K562 (cell line): ENCODE data around the gene TVP23B. TPM values are rescaled to one million over a fixed set of nuclear protein-coding genes. Genes with fewer than 3 reads are reported as not detected.
"Not testable (repeated sequence)": the region's sequence is repeated elsewhere in the genome, so short reads cannot be mapped to it uniquely, and the experiment has no call there.

Experiments
- ATAC-seq: fragments of 200-7000 bp; cut with Tn5 transposase; 3 replicates; pipeline ENCODE4 v1.9.1; 2020; ENCODE audit warnings: moderate library complexity
- BruUV-seq: library from RNA; stranded (reverse); fragments of 400-500 nt; replicated peaks from 2 replicates; lab custom pipeline; 2021; lab: Mats Ljungman, UMichigan
- CTCF ChIA-PET: fragments of 300-600 bp; formaldehyde crosslinking; extraction: SDS; loops from one replicate; lab custom pipeline; 2021; ENCODE audit warnings: low intra/inter-chr PET ratio; lab: Yijun Ruan, JAX
- POLR2A ChIA-PET: fragments of 300-600, 350-650 bp; sonication (Branson Sonifier 250); formaldehyde crosslinking; extraction: SDS; loops from one replicate; lab custom pipeline; 2021; ENCODE audit warnings: antibody characterized with exemption, inconsistent platforms; lab: Yijun Ruan, JAX
- DNase-seq, 4 experiments: peaks; one replicate each; pipeline versions ENCODE4 v3.0.0 to v3.0.0-alpha.2; 2011 to 2018; ENCODE audit warnings: low spot score in 3 of 4, mixed read lengths in 3 of 4; ENCODE audit errors: extremely low read depth in 1 of 4
- FAIRE-seq: peaks from 2 replicates; lab custom pipeline; 2011; peaks lifted over from hg19 to GRCh38; lab: Jason Lieb, UNC
- H2AFZ ChIP-seq: 2 replicates; pipeline ENCODE4 v1.6.0; 2011; ENCODE audit warnings: low read depth, low read length, control low read depth, inconsistent platforms
- H3K27ac ChIP-seq: fragments of 200-600 bp; 3 replicates; pipeline ENCODE4 v1.8.0; 2011; ENCODE audit warnings: low read depth, mild to moderate bottlenecking, control low read depth, inconsistent platforms, low read length, moderate library complexity, mixed read lengths; ENCODE audit errors: extremely low read depth
- H3K27me3 ChIP-seq, 2 experiments: fragments of 300-600 bp in 1 of 2; 2 replicates in 1 of 2; 3 replicates in 1 of 2; pipeline versions ENCODE4 v1.6.0 to v1.8.0; 2011; ENCODE audit warnings: inconsistent platforms in 2 of 2, low read length in 2 of 2, mild to moderate bottlenecking in 1 of 2, mixed read lengths in 1 of 2, moderate library complexity in 1 of 2; ENCODE audit not compliant: control insufficient read depth in 2 of 2, insufficient read depth in 2 of 2
- H3K36me3 ChIP-seq: fragments of 300-600 bp; 3 replicates; pipeline ENCODE4 v1.8.0; 2011; ENCODE audit warnings: mild to moderate bottlenecking, low read length, inconsistent platforms; ENCODE audit not compliant: control insufficient read depth, insufficient read depth
- H3K4me1 ChIP-seq, 2 experiments: fragments of 200-600 bp in 1 of 2; replicated peaks in 1 of 2; 2 replicates in 1 of 2; 3 replicates in 1 of 2; pipeline versions ENCODE4 v1.5.1 to v1.8.0; 2011; ENCODE audit warnings: inconsistent platforms in 2 of 2, low read length in 2 of 2, mild to moderate bottlenecking in 1 of 2, mixed read lengths in 1 of 2, moderate library complexity in 1 of 2; ENCODE audit not compliant: control insufficient read depth in 2 of 2, insufficient read depth in 2 of 2
- H3K4me2 ChIP-seq: 2 replicates; pipeline ENCODE4 v1.6.1; 2011; ENCODE audit warnings: low read length, control low read depth, inconsistent platforms, mixed read lengths; ENCODE audit not compliant: insufficient read depth
- H3K4me3 ChIP-seq: fragments of 200-600 bp; sonication (generic), shearing (Covaris generic); 2 replicates; pipeline ENCODE4 v1.5.1; 2016; ENCODE audit warnings: control low read depth, inconsistent platforms
- H3K79me2 ChIP-seq: fragments of 200-600 bp; 3 replicates; pipeline ENCODE4 v1.8.0; 2011; ENCODE audit warnings: low read length, inconsistent platforms; ENCODE audit not compliant: control insufficient read depth, insufficient read depth
- H3K9ac ChIP-seq, 2 experiments: 2 replicates each; pipeline versions ENCODE4 v1.6.0 to v1.6.1; 2011; ENCODE audit warnings: low read depth in 2 of 2, low read length in 2 of 2, control low read depth in 1 of 2, inconsistent platforms in 1 of 2, mild to moderate bottlenecking in 1 of 2, mixed read lengths in 1 of 2; ENCODE audit not compliant: insufficient read depth in 1 of 2
- H3K9me1 ChIP-seq: one replicate; pipeline ENCODE4 v1.6.0; 2011; ENCODE audit warnings: inconsistent platforms, mild to moderate bottlenecking, low read length, moderate library complexity; ENCODE audit not compliant: control insufficient read depth, insufficient read depth
- H3K9me3 ChIP-seq: replicated peaks from 2 replicates; pipeline ENCODE4 v1.5.1; 2011; ENCODE audit warnings: low read depth, low read length, inconsistent platforms; ENCODE audit not compliant: control insufficient read depth, insufficient read depth
- H4K20me1 ChIP-seq: replicated peaks from 2 replicates; pipeline ENCODE4 v1.6.1; 2011; ENCODE audit warnings: low read length, inconsistent platforms, mixed read lengths; ENCODE audit not compliant: control insufficient read depth, insufficient read depth
- whole genome bisulfite sequencing: fragments of 100-300 bp; shearing (Covaris generic); methylation state at CpG from one replicate; pipeline ENCODE4 v1.1.6; 2016; ENCODE audit warnings: low coverage, mixed read lengths; ENCODE audit not compliant: insufficient coverage; ENCODE audit errors: missing lambda C conversion rate; 5-methylcytosine and 5-hydroxymethylcytosine counted together
- in situ Hi-C: fragments of 300-500 bp; cut with MboI; formaldehyde crosslinking; loops from 4 replicates; pipeline ENCODE4 v1.15.0; 2018; ENCODE audit warnings: inconsistent platforms, mixed read lengths
- intact Hi-C: fragments of 100-400 bp; cut with micrococcal nuclease; formaldehyde crosslinking; loops from 2 replicates; pipeline ENCODE4 v1.14.2; 2022
- polyA plus RNA-seq, 8 experiments: library from polyadenylated mRNA; depleted of rRNA in 4 of 8; stranded (reverse) in 5 of 8; unstranded in 3 of 8; fragments of >200 nt; fragmentation: Nextera tagmentation in 2 of 8; fragmentation: Illumina TruSeq in 1 of 8; extraction: Ambion mirVana in 2 of 8; extraction: Trizol in 1 of 8; gene quantifications; 2 replicates each; pipeline versions ENCODE4 v1.2.1 to v1.2.3, GENCODE V29; 2011 to 2014; ENCODE audit warnings: inconsistent platforms in 1 of 8, missing spikeins in 1 of 8
- total RNA-seq, 7 experiments: library from RNA; depleted of rRNA in 6 of 7; stranded (reverse); fragments of >200 nt in 6 of 7; fragmentation: Illumina TruSeq in 2 of 7; extraction: Trizol in 2 of 7; gene quantifications; 2 replicates each; pipeline versions ENCODE4 v1.2.1 to v1.2.3, GENCODE V29; 2011 to 2021; ENCODE audit warnings: low replicate concordance in 1 of 7

Gene TVP23B
- total and polyA plus RNA-seq, 9 of the 15 experiments (the other 6 are each of a cell fraction or from before 2014, with no cell fraction given): 10.4 to 52.8 (median 15.8) TPM

DNA sequence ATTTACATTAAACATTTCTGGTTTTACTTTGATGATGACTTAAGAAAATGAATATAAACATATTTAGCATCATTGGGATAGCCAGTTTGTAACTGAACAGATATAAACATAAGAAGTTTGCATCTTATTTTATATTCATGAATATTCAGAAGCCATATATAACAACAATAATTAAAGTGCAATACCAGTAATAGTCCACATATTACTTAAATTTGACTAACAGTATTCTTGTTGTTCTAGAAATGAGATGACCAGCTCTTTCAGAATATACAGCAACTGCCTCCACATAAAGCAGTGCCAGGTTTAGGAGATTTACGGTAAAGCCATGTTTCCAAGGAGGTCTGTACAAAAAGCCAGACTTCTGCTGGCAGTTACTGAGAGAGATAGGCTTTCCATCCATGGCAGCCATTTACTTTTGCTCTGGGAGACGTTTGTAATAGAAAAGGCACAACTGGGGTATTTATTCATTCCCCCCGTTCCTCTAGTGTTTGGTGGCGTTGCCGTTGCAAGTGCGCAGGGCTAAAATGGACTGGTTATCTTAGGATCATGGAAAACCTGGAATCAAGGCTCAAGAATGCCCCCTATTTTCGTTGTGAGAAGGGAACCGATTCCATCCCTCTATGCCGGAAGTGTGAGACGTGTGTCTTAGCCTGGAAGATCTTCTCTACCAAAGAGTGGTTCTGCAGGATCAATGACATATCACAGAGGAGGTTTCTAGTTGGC lies 37.1 kb upstream of the TVP23B start, which contains the start of gene FBXW10:
TSS of gene FBXW10 (plus strand) at position 356 of the 723 bp plus-strand sequence. CDS start at position 547, 191 bp downstream.
- H3K4me3 ChIP-seq, H3K9me3 ChIP-seq, H4K20me1 ChIP-seq, BruUV-seq, H3K27ac ChIP-seq, intact Hi-C loops, H3K9ac ChIP-seq, H2AFZ ChIP-seq, ATAC-seq, H3K79me2 ChIP-seq, in situ Hi-C loops, H3K27me3 ChIP-seq, DNase-seq, H3K4me1 ChIP-seq, POLR2A ChIA-PET, CTCF ChIA-PET, H3K36me3 ChIP-seq, H3K4me2 ChIP-seq, H3K9me1 ChIP-seq: not testable (repeated sequence)
- 55% methylated on average over 5 of the region's 10 CpGs for WGBS
- FAIRE-seq: peak; percentile 77

DNA sequence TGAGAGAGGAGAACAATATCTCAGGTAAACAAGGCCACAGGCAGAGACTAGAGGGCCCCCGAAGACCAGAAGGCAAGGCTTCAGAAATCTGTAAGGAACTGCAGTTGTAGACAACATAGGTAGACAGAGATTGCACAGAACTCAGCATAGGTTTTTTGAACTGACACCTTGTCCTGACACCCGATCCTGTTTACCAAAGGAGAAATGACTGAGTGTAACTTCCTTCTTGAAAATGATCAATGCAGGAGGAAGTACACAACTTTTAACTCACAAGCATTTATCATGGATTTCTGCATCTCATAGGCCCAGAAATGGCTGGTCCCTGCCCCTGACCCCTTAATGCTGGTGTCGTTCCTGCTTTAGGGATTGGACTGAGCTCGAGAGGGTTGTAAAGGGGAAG lies 36.3 kb upstream of the TVP23B start:
- H2AFZ ChIP-seq, H3K79me2 ChIP-seq, H3K27ac ChIP-seq, H4K20me1 ChIP-seq, H3K9me1 ChIP-seq, H3K4me1 ChIP-seq, H3K36me3 ChIP-seq, H3K9ac ChIP-seq, H3K4me2 ChIP-seq, ATAC-seq, in situ Hi-C loops, intact Hi-C loops, H3K27me3 ChIP-seq, H3K4me3 ChIP-seq, DNase-seq, CTCF ChIA-PET, POLR2A ChIA-PET, H3K9me3 ChIP-seq, BruUV-seq, FAIRE-seq: not testable (repeated sequence)
- 14% methylated on average over 1 of the region's 4 CpGs for WGBS

DNA sequence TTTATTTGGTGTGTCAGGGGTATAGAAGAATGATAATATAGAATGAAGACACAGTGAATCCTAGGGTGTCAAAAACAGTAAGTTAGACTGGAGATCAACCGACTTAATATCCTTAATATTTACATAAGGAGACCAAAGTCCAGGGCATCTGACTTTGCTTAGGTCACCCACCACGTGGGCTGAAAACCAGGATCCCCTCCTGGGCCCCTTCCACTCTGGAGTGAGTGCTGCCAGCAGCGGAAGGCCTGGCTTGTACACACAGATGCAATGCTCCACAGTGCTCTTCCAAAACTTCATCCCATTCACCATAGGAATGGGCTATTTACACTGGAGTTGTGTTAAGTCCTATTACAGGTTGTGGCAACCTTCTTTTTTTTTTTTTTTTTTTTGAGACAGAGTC lies 34.4 kb upstream of the TVP23B start:
- H3K27ac ChIP-seq, in situ Hi-C loops, H3K79me2 ChIP-seq, H4K20me1 ChIP-seq, H2AFZ ChIP-seq, POLR2A ChIA-PET, H3K9me1 ChIP-seq, H3K36me3 ChIP-seq, H3K9ac ChIP-seq, FAIRE-seq, H3K27me3 ChIP-seq, intact Hi-C loops, ATAC-seq, BruUV-seq, DNase-seq, H3K4me1 ChIP-seq, H3K4me2 ChIP-seq, H3K4me3 ChIP-seq, H3K9me3 ChIP-seq, CTCF ChIA-PET: not testable (repeated sequence)
- 37% methylated on average over 3 of the region's 3 CpGs for WGBS

DNA sequence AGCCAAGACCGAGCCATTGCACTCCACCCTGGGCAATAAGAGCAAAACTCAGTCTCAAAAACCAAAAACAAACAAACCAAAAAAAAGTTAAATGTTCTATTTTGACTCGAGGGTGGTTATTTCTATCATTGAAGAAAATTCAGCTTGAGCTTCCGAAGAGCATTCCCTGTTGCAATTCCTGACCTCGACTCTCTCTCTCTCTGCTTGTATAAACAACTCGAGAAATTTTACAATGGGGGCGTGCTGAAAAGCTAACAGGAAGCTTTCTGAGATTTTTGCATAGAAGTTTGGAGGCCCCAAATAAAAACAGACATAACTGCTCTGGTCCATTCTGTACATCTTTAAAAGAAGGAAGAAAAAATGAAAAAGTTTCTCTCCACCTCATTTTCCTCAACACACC lies 33.5 kb upstream of the TVP23B start:
- H3K27ac ChIP-seq, H3K27me3 ChIP-seq, FAIRE-seq, H2AFZ ChIP-seq, in situ Hi-C loops, H3K4me3 ChIP-seq, H3K4me2 ChIP-seq, H3K4me1 ChIP-seq, POLR2A ChIA-PET, H3K9me1 ChIP-seq, H4K20me1 ChIP-seq, H3K9ac ChIP-seq, H3K36me3 ChIP-seq, ATAC-seq, H3K9me3 ChIP-seq, H3K79me2 ChIP-seq, DNase-seq, intact Hi-C loops, BruUV-seq, CTCF ChIA-PET: not testable (repeated sequence)
- 22% methylated on average over 4 of the region's 6 CpGs for WGBS
